ENCODE measurements around the gene ATF6B.

ATF6B gene

DNA sequence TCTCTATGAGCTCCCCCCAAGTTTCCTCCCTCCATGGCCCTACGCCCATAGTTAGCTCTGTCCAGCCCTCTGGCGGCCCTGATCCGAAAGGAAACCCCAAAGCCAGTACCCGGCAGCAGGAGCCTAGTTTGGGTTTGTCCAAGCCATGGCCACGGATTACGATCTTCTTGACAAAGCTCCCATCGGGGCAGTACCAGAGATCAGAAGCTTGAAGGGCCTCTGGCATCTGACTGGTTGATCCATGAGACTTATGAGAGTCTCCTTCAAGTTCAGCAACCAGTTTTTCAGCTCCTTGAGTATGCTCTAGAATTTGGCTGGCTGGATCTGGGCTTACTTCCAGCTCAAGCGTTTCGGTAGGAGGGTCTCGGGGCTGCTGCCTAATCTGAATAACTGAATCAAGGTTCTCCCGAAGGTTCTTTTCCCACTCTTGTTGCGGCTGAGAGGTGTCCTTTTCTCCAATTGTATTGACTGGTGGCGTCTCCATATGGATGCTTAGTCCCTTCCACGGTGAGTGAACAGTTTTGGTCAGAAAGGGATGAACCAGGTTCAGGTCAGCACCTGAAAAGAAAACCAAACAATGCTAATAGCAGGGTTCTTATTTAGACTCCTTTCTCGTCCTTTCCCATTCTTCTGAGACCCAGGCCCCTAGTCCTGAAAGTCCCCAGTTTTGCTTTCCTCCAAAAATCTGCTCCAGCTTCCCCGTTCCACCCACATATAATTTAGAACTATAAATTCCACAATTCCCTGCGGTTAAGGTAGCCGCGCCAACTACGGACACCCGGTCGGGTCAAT is 1.4 kb upstream of the ATF6B start:
- FAIRE-seq = no peak

DNA sequence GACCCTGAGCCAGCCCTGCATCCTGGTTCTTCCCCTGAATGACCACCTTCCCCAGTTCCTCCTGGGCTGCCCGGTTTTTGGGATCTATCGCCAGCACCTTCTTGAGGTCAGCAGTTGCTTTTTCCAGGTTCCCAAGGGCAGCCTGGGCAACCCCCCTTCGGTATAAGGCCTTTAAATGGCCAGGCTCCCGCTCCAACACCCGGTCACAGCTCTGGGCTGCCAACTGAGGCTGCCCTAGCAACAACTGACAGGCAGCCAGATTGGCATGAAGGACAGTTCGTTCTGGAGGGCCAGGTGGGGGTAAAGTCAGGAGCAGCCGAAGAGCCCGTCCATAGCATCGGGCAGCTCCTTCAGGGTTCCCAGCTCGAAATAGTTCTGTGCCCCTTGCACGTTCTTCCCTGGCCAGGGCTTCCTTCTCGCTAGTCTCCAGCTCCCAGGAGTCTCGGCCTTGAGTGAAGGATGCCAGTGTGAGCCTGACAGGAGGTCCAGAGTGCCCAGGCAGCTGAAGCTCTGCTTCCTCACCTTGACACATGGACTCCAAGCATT is 778 bp upstream of the ATF6B start:
- FAIRE-seq = no peak

DNA sequence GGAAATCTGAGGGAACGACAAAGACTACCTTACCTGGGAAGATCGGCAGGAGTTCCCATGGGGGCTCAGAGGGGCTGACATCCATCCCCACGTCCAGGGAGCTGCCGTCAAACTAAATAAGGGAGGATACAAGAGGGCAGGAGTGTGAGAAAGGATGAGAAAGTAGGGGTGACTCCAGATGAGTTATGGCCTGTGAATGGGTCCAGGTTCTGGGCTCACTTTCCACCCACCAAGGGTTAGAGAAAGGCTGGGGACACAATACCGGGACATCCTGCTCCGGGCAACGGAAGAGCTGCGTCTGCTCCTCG is 683 bp downstream of the ATF6B start:
- FAIRE-seq = no peak

DNA sequence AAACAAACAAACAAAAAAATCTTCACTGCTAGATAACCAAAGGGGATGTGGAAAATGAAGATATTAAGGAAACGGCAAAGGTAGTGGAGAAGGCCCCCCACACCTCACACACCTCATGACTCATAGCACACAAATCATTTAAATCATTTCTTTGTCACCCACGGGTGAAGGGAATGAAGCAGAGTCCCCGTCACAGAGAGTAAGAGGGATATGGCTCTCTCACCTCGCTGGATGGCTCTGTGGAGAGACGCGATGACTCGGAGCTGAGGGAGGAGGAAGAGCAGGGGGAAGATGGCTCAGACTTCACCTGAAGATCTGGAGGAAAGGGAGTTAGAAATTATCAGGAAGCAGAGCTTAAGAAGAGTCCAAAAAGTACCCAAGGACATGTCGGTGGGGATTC is 1.2 kb downstream of the ATF6B start:
- no peak for FAIRE-seq

GRCh38 chr6:32123681-32124080 is 4.4 kb downstream of the ATF6B start:
- no peak for FAIRE-seq

DNA sequence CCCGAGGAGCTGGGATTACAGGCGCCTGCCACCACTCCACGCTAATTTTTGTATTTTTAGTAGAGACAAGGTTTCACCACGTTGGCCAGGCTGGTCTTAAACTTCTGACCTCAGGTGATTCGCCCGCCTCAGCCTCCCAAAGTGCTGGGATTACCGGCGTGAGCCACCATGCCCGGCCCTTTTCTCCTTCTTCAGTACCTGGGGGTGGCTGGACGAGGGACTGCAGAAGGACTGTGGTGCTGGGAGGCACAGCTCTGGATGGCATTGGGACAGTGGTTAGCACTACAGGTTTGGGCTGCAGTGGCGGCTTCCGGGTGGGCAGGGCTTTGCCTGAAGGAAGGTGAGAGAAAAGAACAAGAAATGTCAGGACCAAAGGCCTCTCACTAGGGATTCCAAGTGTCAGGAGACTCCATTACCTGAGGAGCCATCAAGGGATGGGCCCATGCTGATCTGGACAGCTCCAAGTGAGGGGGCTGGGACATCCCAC is 7.4 kb downstream of the ATF6B start:
- FAIRE-seq = no peak

DNA sequence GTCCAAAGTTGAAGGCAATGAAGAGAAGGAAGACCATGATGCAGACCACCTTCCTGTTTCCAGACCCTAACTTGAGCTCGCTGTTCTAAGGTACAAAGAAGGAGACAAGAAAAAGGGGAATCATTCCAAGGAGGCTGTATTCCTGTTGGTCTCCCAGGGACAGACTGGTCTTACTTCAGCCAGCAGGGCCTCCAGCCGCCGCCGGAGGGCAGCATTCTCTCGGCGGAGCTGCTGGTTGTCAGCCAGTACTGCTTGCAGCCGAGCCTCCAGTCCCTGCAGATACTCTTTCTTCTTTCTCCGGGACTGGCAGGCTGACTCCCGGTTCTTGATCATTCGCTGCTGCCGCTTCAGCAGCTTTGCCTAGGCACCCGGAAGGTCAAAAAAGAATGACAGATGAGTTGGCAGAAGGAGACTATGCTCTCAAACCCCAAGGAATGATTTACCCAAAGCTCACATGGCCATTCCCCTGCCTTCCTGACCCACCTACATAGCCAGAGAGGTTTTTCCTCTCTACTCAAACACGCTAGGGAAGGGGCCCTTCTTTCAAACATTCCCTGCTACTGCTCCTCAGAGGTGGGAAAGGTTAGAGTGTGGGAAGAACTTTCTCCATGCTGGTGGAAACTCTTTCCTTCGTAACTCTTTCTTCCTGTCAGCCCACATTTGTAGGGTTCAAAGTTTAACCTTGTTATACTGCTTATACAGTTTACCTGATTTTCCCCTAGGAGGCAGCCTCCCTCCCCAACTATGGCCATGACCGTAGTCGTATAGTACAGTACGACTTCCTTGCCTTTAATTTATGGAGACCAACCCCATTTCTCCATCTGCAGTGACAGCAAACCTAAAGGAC is 9.0 kb downstream of the ATF6B start:
- peak; percentile 48 for FAIRE-seq

- no peak for FAIRE-seq
Measured at GRCh38 chr6:32117461-32117860, 10.6 kb downstream of the ATF6B start.

DNA sequence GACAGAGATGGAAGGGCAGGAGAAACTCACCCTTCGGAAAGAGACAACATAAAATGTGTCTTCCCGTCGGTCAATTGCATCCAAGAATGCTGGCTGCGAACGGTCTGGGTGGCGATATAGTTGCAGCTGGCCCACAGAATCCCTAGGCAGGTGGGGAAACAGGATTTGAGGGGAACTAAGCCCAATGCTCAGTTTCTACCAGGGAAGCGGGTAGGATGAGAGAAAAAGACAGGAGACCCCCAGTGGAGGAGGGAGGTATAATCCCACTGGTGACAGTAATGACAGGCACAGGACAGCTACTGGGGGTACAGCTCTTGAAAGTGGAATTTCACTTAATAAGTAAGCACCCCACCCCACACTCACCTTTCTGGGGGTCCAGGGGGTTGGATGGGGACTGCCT is 11.4 kb downstream of the ATF6B start:
- FAIRE-seq = no peak

- FAIRE-seq = no peak
Measured at GRCh38 chr6:32115623-32116022, 12.4 kb downstream of the ATF6B start.

DNA sequence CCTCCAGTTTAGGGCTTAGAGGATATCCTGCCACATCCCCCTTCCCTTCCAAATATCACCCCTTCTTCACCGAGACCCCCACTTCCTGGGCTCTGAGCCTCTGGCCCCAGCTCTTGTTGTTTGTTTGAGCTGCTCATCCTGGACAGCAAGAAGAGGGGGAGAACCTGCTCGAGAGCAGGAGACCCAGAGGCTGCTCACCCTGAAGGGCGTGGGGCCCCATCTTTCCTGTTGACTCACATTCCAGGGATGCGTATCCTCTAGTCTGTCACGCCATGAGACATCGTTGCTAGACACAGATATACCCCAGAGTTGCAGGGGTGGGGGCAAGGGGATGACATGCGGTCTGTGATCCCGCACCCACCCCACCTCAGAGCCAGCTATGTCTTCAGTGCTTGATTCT is 13.2 kb downstream of the ATF6B start:
- no peak for FAIRE-seq

DNA sequence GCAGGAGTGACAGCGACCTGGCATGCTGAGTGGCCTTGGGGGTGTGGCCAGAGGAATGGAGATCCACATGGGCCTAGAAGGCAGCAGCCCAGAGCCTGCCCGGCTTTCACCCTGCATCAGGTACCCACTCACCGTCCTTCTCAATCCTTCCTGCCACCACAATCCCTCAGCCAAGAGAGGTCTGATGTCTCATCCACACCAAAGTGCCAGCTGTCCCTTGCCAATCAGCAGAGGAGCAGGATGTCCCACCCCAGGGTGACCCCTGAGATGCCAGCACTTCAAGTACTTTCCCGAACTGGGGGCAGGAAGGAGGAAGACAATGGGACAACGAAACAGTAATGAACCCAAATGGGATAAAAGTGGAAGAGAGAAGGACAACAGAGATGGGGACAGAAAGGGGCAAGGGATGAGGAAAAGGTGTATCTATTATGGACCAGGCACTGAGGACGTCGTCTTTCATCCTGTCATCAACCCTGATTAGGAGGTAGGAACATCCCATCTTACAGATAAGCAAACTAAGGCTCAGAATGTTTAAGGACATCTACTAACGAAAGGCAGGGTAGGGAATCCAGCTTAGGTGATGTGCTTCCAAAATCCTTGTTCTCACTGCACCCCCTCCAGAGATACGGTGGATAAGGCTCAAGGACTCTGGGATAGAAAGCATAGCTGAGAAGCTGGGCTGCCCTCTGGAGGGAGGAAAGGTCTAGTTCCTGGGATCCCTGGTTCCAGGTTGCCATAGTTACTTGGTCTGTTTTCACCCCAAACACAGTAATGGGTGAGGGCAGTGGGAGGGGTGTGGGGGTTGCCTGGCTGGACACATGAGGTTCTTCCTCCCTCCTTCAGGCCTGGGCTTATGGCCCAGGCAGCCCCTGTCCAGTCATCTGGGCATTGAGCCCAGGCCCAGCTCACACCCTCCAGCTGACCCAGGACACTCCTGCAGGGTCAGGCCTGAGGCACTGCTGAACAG is 14.4 kb downstream of the ATF6B start:
- no peak for FAIRE-seq

- FAIRE-seq = no peak
Measured at GRCh38 chr6:32112431-32112980, 15.5 kb downstream of the ATF6B start.

- FAIRE-seq = no peak
Measured at GRCh38 chr6:32111424-32112066, 16.5 kb downstream of the ATF6B start.

- FAIRE-seq = no peak
Measured at GRCh38 chr6:32110632-32111031, 17.4 kb downstream of the ATF6B start.

- no peak for FAIRE-seq
Measured at GRCh38 chr6:32109765-32110160, 18.3 kb downstream of the ATF6B start.

DNA sequence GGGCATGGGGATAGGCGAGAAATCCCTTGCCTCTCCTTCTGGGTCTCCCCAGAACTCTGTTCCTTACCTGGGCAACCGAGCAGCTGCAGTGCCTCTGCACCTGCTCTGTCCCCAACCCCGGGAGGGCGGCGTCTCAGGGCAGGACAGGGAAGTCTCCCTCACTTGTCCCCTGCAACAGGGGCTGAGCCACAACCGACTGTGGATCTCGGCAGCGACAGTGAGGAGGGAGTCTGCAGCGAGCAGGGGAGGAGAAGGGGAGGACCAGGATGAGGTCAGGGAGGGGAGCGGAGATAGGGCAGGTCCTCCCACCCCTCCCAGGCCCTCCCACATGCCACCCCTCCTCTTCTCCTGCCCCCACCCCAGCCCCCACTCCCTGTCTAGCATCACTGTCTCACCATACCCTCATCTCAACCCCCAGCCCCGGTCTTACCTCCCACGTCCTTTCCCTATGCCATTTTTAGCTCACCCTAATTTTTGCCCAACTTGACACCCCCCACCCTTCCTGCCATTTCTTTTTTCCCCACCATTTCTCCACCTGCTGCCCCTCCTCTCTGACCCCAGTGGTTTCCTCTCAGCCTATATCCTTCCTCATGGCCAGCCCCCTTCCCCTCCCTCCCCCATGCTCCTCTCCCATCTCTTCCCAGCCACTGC is 18.8 kb downstream of the ATF6B start, which contains the start of gene TNXB:
TSS of gene TNXB (minus strand) at position 225 of the 651 bp plus-strand sequence. CDS start 11,140 bp downstream, outside the sequence.
- FAIRE-seq = no peak

- no peak for FAIRE-seq
Measured at GRCh38 chr6:32108727-32109113, 19.3 kb downstream of the ATF6B start.

DNA sequence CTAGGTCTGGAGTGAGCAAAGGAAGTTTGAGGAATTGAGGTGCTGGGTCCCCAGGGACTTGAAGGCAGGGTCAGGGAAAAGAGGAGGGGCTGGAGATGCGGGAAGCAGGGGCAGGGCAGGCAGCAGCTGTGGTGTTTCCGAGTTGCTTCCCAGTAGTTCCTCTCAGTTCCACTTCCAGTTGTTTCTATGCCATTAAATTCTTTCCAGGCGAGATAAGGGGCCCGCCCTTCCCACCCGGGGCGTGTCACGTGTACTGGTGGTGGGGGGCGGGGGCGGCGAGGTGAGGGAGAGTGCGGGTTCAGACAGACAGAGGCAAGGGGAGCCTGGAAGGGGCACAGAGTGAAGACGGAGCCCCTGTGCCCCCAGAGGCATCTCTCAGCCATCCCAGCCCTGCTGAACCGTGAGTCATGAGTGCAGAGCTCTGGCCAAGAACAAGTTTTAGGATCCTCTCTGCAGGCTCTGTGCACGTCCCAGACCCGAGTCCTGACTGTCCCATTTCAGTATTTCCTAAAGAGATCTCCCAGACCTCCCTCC is 19.9 kb downstream of the ATF6B start:
- no peak for FAIRE-seq

GRCh38 chr6:32107406-32107805 is 20.6 kb downstream of the ATF6B start:
- no peak for FAIRE-seq

DNA sequence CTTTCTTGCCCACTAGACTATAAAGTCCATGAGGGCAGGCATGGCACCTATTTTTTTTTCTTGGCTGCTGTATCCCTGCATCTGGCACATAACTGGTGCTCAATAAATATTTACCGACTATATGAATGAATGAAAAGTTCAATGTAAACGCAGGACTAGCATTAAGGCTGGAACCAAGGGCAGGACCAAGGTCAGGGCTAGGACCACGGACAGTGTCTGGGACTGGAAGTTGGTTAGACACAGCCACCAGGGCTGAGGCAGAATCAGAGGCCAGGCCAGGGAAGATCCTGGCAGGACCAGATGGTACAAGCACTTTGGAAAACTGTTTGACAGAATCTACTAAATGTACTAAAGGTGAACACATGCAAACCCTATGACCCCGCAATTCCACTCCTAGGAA is 22.6 kb downstream of the ATF6B start:
- FAIRE-seq = no peak

Measured in A204.1 (cell line).